Stimulated activated CD4-positive, alpha-beta T cell treated with anti-CD3 and anti-CD28 coated beads, Interleukin-2, amount 100 ng/mL, for 4 hours (primary cell): ENCODE results near the gene RHOF.

Experiments used
- DNase-seq: peaks from one replicate; pipeline ENCODE4 v3.0.0-alpha.2; 2020; ENCODE audit warnings: low read depth

The RHOF gene

GRCh38 chr12:121819212-121819949 lies 25.9 kb upstream of the RHOF start:
- no peak for DNase-seq

- DNase-seq, result no peak
These were observed 24.2 kb upstream of the RHOF start for GRCh38 chr12:121817648-121818043.

GRCh38 chr12:121816925-121817647 lies 23.6 kb upstream of the RHOF start:
- no peak for DNase-seq

GRCh38 chr12:121815263-121815662 lies 21.8 kb upstream of the RHOF start:
- no peak for DNase-seq

- DNase-seq, result no peak
These were observed 21.1 kb upstream of the RHOF start for GRCh38 chr12:121814429-121815119.

GRCh38 chr12:121813951-121814350 lies 20.5 kb upstream of the RHOF start:
- DNase-seq, result no peak

GRCh38 chr12:121812921-121813896 lies 19.7 kb upstream of the RHOF start:
- DNase-seq, result no peak

GRCh38 chr12:121812320-121812871 lies 18.9 kb upstream of the RHOF start:
- DNase-seq, result no peak

GRCh38 chr12:121811434-121812319 lies 18.2 kb upstream of the RHOF start:
- DNase-seq, result no peak

- DNase-seq, result no peak
These were observed 17.4 kb upstream of the RHOF start for GRCh38 chr12:121810833-121811433.

- no peak for DNase-seq
These were observed 16.8 kb upstream of the RHOF start for GRCh38 chr12:121810234-121810817.

- DNase-seq, result no peak
These were observed 16.2 kb upstream of the RHOF start for GRCh38 chr12:121809712-121810116.

GRCh38 chr12:121808623-121809022 lies 15.1 kb upstream of the RHOF start:
- no peak for DNase-seq

GRCh38 chr12:121807642-121808347 lies 14.3 kb upstream of the RHOF start:
- DNase-seq, result no peak

GRCh38 chr12:121806546-121807423 lies 13.3 kb upstream of the RHOF start:
- DNase-seq, result no peak

- DNase-seq, result no peak
These were observed 12.6 kb upstream of the RHOF start for GRCh38 chr12:121806009-121806545.

- DNase-seq, result no peak
These were observed 11.9 kb upstream of the RHOF start for GRCh38 chr12:121805171-121806008.
